Upper lobe of left lung (tissue), 4 donors: Measurements from ENCODE around the gene MMP23B.
"Not testable (repeated sequence)": the region's sequence is repeated elsewhere in the genome, so short reads cannot be mapped to it uniquely, and the experiment has no call there.

Source experiments
- CTCF ChIP-seq, 6 experiments: fragments of 450-650 bp in 4 of 6; fragments of 200-600 bp in 2 of 6; sonication (generic) in 2 of 6; IDR thresholded peaks; one replicate each; pipeline ENCODE4 v1.5.1; 2016 to 2019; ENCODE audit warnings: antibody characterized with exemption in 6 of 6
- EP300 ChIP-seq, 4 donors: sonication (generic); formaldehyde crosslinking; IDR thresholded peaks; one replicate each; pipeline ENCODE4 v1.5.1; 2017; ENCODE audit warnings: antibody characterized with exemption in 4 of 4, control low read depth in 2 of 4
- POLR2A ChIP-seq, 4 donors: fragments of 450-650 bp; IDR thresholded peaks; one replicate each; pipeline ENCODE4 v1.5.1; 2016 to 2017; ENCODE audit warnings: antibody characterized with exemption in 4 of 4, mild to moderate bottlenecking in 2 of 4

- TF ChIP-seq CTCF, POLR2A (IDR thresholded peaks at IDR 0.05): not testable (repeated sequence)
- TF ChIP-seq EP300 (IDR thresholded peaks at IDR 0.05) = peak in 3 of 4 donors; percentile 41 to 75 (median 68)
These were observed 14.4 kb downstream of the MMP23B start for GRCh38 chr1:1646326-1646725.
